SK-N-SH (cell line): ENCODE results near the gene CBLL2. TPM values are rescaled to one million over a fixed set of nuclear protein-coding genes. Genes with fewer than 3 reads are reported as not detected.

ENCODE experiments used
- CTCF ChIA-PET: fragments of 300-600, 350-600 bp; formaldehyde crosslinking; extraction: SDS; loops from one replicate; lab custom pipeline; 2021; lab: Yijun Ruan, JAX
- POLR2A ChIA-PET: fragments of 350-600 bp; sonication (Branson Sonifier 250); formaldehyde crosslinking; extraction: SDS; loops from one replicate; lab custom pipeline; 2020; ENCODE audit warnings: antibody characterized with exemption, inconsistent platforms; lab: Yijun Ruan, JAX
- DNase-seq: peaks from one replicate; pipeline ENCODE4 v3.0.0; 2012
- H2AFZ ChIP-seq: fragments of 200-600 bp; sonication (generic); 2 replicates; pipeline ENCODE4 v1.8.1; 2016; ENCODE audit warnings: antibody characterized with exemption, mild to moderate bottlenecking, low read depth
- H3F3A ChIP-seq: fragments of 200-600 bp; sonication (generic); replicated peaks from 2 replicates; pipeline ENCODE3; 2016; ENCODE audit warnings: antibody characterized with exemption, mild to moderate bottlenecking; ENCODE audit not compliant: insufficient read depth
- H3K27ac ChIP-seq, 2 experiments: fragments of 200-500 bp in 1 of 2; fragments of 200-600 bp in 1 of 2; sonication (Bioruptor generic) in 1 of 2; sonication (generic), shearing (Covaris generic) in 1 of 2; 2 replicates each; pipeline versions ENCODE4 v1.5.1 to v1.6.1; 2014 to 2016; ENCODE audit warnings: low read depth in 2 of 2, inconsistent platforms in 1 of 2, low read length in 1 of 2, mild to moderate bottlenecking in 1 of 2, mixed read lengths in 1 of 2
- H3K27me3 ChIP-seq: fragments of 200-600 bp; sonication (generic), shearing (Covaris generic); 2 replicates; pipeline ENCODE4 v1.6.1; 2016; ENCODE audit warnings: mixed run types; ENCODE audit not compliant: insufficient read depth
- H3K36me3 ChIP-seq, 2 experiments: fragments of 200-500 bp in 1 of 2; fragments of 200-600 bp in 1 of 2; sonication (Bioruptor generic) in 1 of 2; sonication (generic) in 1 of 2; replicated peaks in 1 of 2; 2 replicates each; pipeline versions ENCODE3 to v1.5.1; 2014 to 2016; ENCODE audit warnings: low read length in 1 of 2, mild to moderate bottlenecking in 1 of 2; ENCODE audit not compliant: insufficient read depth in 2 of 2, control insufficient read depth in 1 of 2
- H3K4me1 ChIP-seq, 2 experiments: fragments of 200-500 bp in 1 of 2; fragments of 200-600 bp in 1 of 2; sonication (Bioruptor generic) in 1 of 2; sonication (generic), shearing (Covaris generic) in 1 of 2; 2 replicates each; pipeline versions ENCODE4 v1.5.1 to v1.6.1; 2014 to 2016; ENCODE audit warnings: low read depth in 1 of 2, low read length in 1 of 2, mixed run types in 1 of 2; ENCODE audit not compliant: insufficient read depth in 2 of 2, control insufficient read depth in 1 of 2
- H3K4me2 ChIP-seq: fragments of 200-600 bp; sonication (generic), shearing (Covaris generic); 2 replicates; pipeline ENCODE4 v1.6.1; 2017; ENCODE audit warnings: mixed run types
- H3K4me3 ChIP-seq, 2 experiments: fragments of 200-500 bp in 1 of 2; fragments of 200-600 bp in 1 of 2; sonication (Bioruptor generic) in 1 of 2; sonication (generic), shearing (Covaris generic) in 1 of 2; 2 replicates each; pipeline versions ENCODE4 v1.5.1 to v1.8.1; 2014 to 2016; ENCODE audit warnings: low read depth in 2 of 2, inconsistent platforms in 1 of 2, low read length in 1 of 2, mild to moderate bottlenecking in 1 of 2, mixed read lengths in 1 of 2, moderate library complexity in 1 of 2
- H3K79me2 ChIP-seq: fragments of 200-600 bp; sonication (generic); 2 replicates; pipeline ENCODE4 v1.8.1; 2017; ENCODE audit warnings: mild to moderate bottlenecking; ENCODE audit not compliant: insufficient read depth
- H3K9ac ChIP-seq: fragments of 200-600 bp; sonication (generic); 2 replicates; pipeline ENCODE4 v1.6.1; 2017; ENCODE audit warnings: mixed run types
- H3K9me2 ChIP-seq: fragments of 200-600 bp; sonication (generic); 2 replicates; pipeline ENCODE4 v1.6.1; 2017; ENCODE audit warnings: mixed run types
- H3K9me3 ChIP-seq: fragments of 200-600 bp; sonication (generic); 2 replicates; pipeline ENCODE4 v1.6.1; 2017; ENCODE audit warnings: mixed run types, mild to moderate bottlenecking, moderate library complexity
- H4K20me1 ChIP-seq: fragments of 200-600 bp; sonication (generic); 2 replicates; pipeline ENCODE4 v1.6.1; 2017; ENCODE audit warnings: mild to moderate bottlenecking, mixed run types; ENCODE audit not compliant: insufficient read depth
- ELF1 ChIP-seq: IDR thresholded peaks from 2 replicates; pipeline ENCODE4 v1.4.0; 2012
- FOXJ3 ChIP-seq: sonication (generic); formaldehyde crosslinking; IDR thresholded peaks from 2 replicates; pipeline ENCODE4 v1.5.1; 2020; ENCODE audit warnings: mild to moderate bottlenecking, missing genetic modification reagents
- GATA2 ChIP-seq: sonication (generic); formaldehyde crosslinking; IDR thresholded peaks from 2 replicates; pipeline ENCODE4 v1.5.0; 2020; ENCODE audit warnings: mild to moderate bottlenecking, missing genetic modification reagents
- MAX ChIP-seq: IDR thresholded peaks from 2 replicates; pipeline ENCODE4 v1.4.0; 2012; ENCODE audit warnings: low read depth
- MXI1 ChIP-seq: IDR thresholded peaks from 2 replicates; pipeline ENCODE4 v1.6.1; 2012; ENCODE audit warnings: mild to moderate bottlenecking, low read depth, low read length, improper control_type of control experiment
- NRF1 ChIP-seq: IDR thresholded peaks from 2 replicates; pipeline ENCODE4 v1.6.1; 2012; ENCODE audit warnings: low read depth, mild to moderate bottlenecking, low read length
- RCOR1 ChIP-seq: fragments of 150-350 bp; IDR thresholded peaks from 2 replicates; pipeline ENCODE4 v1.6.1; 2017; ENCODE audit warnings: antibody characterized with exemption, low read length
- RXRA ChIP-seq: IDR thresholded peaks from 2 replicates; pipeline ENCODE4 v1.4.0; 2012; ENCODE audit warnings: low read depth, mild to moderate bottlenecking, borderline replicate concordance
- SIN3A ChIP-seq: IDR thresholded peaks from 2 replicates; pipeline ENCODE4 v1.6.1; 2012; ENCODE audit warnings: low read depth, mild to moderate bottlenecking, low read length, moderate library complexity, borderline replicate concordance
- TCF12 ChIP-seq: IDR thresholded peaks from 2 replicates; pipeline ENCODE4 v1.4.0; 2012
- TEAD4 ChIP-seq: IDR thresholded peaks from 2 replicates; pipeline ENCODE4 v1.4.0; 2012; ENCODE audit warnings: mild to moderate bottlenecking, borderline replicate concordance; ENCODE audit not compliant: insufficient read depth
- YY1 ChIP-seq: IDR thresholded peaks from 2 replicates; pipeline ENCODE4 v1.4.0; 2012; ENCODE audit warnings: low read depth, mild to moderate bottlenecking
- WGBS: methylation state at CpG from one replicate; pipeline ENCODE4 v1.1.6; 2017; ENCODE audit warnings: low lambda C conversion rate; 5-methylcytosine and 5-hydroxymethylcytosine counted together
- polyA plus RNA-seq, 3 experiments: library from polyadenylated mRNA; depleted of rRNA; stranded (reverse); fragments of >200 nt; gene quantifications; 2 replicates each; pipeline ENCODE4 v1.2.3, GENCODE V29; 2012
- TF ChIP-seq, protein P1 (sequence below): IDR thresholded peaks from 2 replicates; pipeline ENCODE4 v1.4.0; 2012; ENCODE audit warnings: low read depth, borderline replicate concordance
- TF ChIP-seq, protein P2 (sequence below): IDR thresholded peaks from 2 replicates; pipeline ENCODE4; 2012
- TF ChIP-seq, protein P3 (sequence below): fragments of 150-350 bp; IDR thresholded peaks from 2 replicates; pipeline ENCODE4 v1.6.1; 2017; ENCODE audit warnings: antibody characterized with exemption, low read length, low read depth, borderline replicate concordance
- TF ChIP-seq, protein P4 (sequence below): IDR thresholded peaks from 2 replicates; pipeline ENCODE4 v1.6.1; 2012; ENCODE audit warnings: mild to moderate bottlenecking, low read depth, low read length, moderate library complexity
- TF ChIP-seq, protein P5 (sequence below): fragments of 200-600 bp; sonication (generic); IDR thresholded peaks from 2 replicates; pipeline ENCODE4 v1.6.1; 2017; ENCODE audit warnings: antibody characterized with exemption, mild to moderate bottlenecking, moderate library complexity

CBLL2 gene
- polyA plus RNA-seq, 1 of the 3 experiments (the other 2 are of a cell fraction), result not detected

GRCh38 chrX:22268706-22269105 is 4.0 kb upstream of the CBLL2 start:
- no peaks in the 10 kb centered on the region for H3K9me3 ChIP-seq
- H3K9ac ChIP-seq, result no peak overlapping the region
- H2AFZ ChIP-seq, result no peak overlapping the region
- no peaks in the 10 kb centered on the region for H3F3A ChIP-seq
- no peaks in the 10 kb centered on the region for H3K36me3 ChIP-seq
- H3K4me1 ChIP-seq, result no peaks in the 10 kb centered on the region
- TF ChIP-seq SIN3A, result no peak
- ChIA-PET POLR2A (no interaction called here), CTCF (no interaction called here)
- WGBS, result 43% methylated on average over 6 of the region's 6 CpGs
- H3K27me3 ChIP-seq, result no peaks in the 10 kb centered on the region
- no peak overlapping the region for H3K4me3 ChIP-seq
- DNase-seq, result no peak
- no peaks in the 10 kb centered on the region for H4K20me1 ChIP-seq
- no peak overlapping the region for H3K4me2 ChIP-seq
- H3K9me2 ChIP-seq, result no peaks in the 10 kb centered on the region
- H3K79me2 ChIP-seq, result no peaks in the 10 kb centered on the region
- H3K27ac ChIP-seq, result no peak overlapping the region

GRCh38 chrX:22273714-22274317 is 1.1 kb downstream of the CBLL2 start:
- Histone ChIP-seq H3K4me3 (no peak overlapping the region), H3K4me2 (no peak overlapping the region), H4K20me1 (no peaks in the 10 kb centered on the region), H2AFZ (no peak overlapping the region), H3K4me1 (no peaks in the 10 kb centered on the region), H3F3A (no peaks in the 10 kb centered on the region), H3K9me3 (no peaks in the 10 kb centered on the region), H3K9me2 (no peaks in the 10 kb centered on the region)
- POLR2A ChIA-PET, result no interaction called here
- CTCF ChIA-PET, result no interaction called here
- no peak for DNase-seq
- TF ChIP-seq RCOR1, result no peak
- TF ChIP-seq RXRA, result no peak
- TF ChIP-seq, protein P1, sequence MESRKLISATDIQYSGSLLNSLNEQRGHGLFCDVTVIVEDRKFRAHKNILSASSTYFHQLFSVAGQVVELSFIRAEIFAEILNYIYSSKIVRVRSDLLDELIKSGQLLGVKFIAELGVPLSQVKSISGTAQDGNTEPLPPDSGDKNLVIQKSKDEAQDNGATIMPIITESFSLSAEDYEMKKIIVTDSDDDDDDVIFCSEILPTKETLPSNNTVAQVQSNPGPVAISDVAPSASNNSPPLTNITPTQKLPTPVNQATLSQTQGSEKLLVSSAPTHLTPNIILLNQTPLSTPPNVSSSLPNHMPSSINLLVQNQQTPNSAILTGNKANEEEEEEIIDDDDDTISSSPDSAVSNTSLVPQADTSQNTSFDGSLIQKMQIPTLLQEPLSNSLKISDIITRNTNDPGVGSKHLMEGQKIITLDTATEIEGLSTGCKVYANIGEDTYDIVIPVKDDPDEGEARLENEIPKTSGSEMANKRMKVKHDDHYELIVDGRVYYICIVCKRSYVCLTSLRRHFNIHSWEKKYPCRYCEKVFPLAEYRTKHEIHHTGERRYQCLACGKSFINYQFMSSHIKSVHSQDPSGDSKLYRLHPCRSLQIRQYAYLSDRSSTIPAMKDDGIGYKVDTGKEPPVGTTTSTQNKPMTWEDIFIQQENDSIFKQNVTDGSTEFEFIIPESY, result no peak
- TF ChIP-seq GATA2 (CRISPR knock-in tag), result no peak
- no peak for TF ChIP-seq YY1
- TF ChIP-seq, protein P2, sequence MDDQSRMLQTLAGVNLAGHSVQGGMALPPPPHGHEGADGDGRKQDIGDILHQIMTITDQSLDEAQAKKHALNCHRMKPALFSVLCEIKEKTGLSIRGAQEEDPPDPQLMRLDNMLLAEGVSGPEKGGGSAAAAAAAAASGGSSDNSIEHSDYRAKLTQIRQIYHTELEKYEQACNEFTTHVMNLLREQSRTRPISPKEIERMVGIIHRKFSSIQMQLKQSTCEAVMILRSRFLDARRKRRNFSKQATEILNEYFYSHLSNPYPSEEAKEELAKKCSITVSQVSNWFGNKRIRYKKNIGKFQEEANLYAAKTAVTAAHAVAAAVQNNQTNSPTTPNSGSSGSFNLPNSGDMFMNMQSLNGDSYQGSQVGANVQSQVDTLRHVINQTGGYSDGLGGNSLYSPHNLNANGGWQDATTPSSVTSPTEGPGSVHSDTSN, result no peak
- no peak for TF ChIP-seq FOXJ3
- TF ChIP-seq MXI1, result no peak
- TF ChIP-seq ELF1, result no peak
- no peak for TF ChIP-seq TEAD4
- TF ChIP-seq, protein P3, sequence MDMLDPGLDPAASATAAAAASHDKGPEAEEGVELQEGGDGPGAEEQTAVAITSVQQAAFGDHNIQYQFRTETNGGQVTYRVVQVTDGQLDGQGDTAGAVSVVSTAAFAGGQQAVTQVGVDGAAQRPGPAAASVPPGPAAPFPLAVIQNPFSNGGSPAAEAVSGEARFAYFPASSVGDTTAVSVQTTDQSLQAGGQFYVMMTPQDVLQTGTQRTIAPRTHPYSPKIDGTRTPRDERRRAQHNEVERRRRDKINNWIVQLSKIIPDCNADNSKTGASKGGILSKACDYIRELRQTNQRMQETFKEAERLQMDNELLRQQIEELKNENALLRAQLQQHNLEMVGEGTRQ, result no peak
- TF ChIP-seq MAX, result no peak
- TF ChIP-seq NRF1, result no peak
- TF ChIP-seq, protein P4, sequence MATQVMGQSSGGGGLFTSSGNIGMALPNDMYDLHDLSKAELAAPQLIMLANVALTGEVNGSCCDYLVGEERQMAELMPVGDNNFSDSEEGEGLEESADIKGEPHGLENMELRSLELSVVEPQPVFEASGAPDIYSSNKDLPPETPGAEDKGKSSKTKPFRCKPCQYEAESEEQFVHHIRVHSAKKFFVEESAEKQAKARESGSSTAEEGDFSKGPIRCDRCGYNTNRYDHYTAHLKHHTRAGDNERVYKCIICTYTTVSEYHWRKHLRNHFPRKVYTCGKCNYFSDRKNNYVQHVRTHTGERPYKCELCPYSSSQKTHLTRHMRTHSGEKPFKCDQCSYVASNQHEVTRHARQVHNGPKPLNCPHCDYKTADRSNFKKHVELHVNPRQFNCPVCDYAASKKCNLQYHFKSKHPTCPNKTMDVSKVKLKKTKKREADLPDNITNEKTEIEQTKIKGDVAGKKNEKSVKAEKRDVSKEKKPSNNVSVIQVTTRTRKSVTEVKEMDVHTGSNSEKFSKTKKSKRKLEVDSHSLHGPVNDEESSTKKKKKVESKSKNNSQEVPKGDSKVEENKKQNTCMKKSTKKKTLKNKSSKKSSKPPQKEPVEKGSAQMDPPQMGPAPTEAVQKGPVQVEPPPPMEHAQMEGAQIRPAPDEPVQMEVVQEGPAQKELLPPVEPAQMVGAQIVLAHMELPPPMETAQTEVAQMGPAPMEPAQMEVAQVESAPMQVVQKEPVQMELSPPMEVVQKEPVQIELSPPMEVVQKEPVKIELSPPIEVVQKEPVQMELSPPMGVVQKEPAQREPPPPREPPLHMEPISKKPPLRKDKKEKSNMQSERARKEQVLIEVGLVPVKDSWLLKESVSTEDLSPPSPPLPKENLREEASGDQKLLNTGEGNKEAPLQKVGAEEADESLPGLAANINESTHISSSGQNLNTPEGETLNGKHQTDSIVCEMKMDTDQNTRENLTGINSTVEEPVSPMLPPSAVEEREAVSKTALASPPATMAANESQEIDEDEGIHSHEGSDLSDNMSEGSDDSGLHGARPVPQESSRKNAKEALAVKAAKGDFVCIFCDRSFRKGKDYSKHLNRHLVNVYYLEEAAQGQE, result no peak
- no peak for TF ChIP-seq TCF12
- TF ChIP-seq, protein P5, sequence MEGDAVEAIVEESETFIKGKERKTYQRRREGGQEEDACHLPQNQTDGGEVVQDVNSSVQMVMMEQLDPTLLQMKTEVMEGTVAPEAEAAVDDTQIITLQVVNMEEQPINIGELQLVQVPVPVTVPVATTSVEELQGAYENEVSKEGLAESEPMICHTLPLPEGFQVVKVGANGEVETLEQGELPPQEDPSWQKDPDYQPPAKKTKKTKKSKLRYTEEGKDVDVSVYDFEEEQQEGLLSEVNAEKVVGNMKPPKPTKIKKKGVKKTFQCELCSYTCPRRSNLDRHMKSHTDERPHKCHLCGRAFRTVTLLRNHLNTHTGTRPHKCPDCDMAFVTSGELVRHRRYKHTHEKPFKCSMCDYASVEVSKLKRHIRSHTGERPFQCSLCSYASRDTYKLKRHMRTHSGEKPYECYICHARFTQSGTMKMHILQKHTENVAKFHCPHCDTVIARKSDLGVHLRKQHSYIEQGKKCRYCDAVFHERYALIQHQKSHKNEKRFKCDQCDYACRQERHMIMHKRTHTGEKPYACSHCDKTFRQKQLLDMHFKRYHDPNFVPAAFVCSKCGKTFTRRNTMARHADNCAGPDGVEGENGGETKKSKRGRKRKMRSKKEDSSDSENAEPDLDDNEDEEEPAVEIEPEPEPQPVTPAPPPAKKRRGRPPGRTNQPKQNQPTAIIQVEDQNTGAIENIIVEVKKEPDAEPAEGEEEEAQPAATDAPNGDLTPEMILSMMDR, result no peak
- TF ChIP-seq, all 33 proteins: peak for 0
- WGBS, result 47% methylated on average over 15 of the region's 15 CpGs
- Histone ChIP-seq H3K79me2 (no peaks in the 10 kb centered on the region), H3K36me3 (no peaks in the 10 kb centered on the region), H3K27ac (no peak overlapping the region), H3K27me3 (no peaks in the 10 kb centered on the region), H3K9ac (no peak overlapping the region)
